ENCODE results near the gene DUOXA2. TPM values are rescaled to one million over a fixed set of nuclear protein-coding genes. Genes with fewer than 3 reads are reported as not detected.
A peak's percentile ranks its signal among the peaks of the same experiment; 100 is the strongest.

DUOXA2 gene
- total RNA-seq, 1 experiment from 2014 or later: not detected

GRCh38 chr15:45117308-45118130 lies 3.4 kb downstream of the DUOXA2 start:
- DNase-seq (ENCODE audit: low spot score): no peak

GRCh38 chr15:45118131-45118588 lies 4.0 kb downstream of the DUOXA2 start:
- peak; percentile 87 for DNase-seq (ENCODE audit: low spot score)

GRCh38 chr15:45118996-45119395 lies 4.9 kb downstream of the DUOXA2 start:
- DNase-seq (ENCODE audit: low spot score): no peak

- DNase-seq (ENCODE audit: low spot score): no peak
Measured at GRCh38 chr15:45120081-45120972, 6.2 kb downstream of the DUOXA2 start.

- DNase-seq (ENCODE audit: low spot score): no peak
Measured at GRCh38 chr15:45121020-45121419, 6.9 kb downstream of the DUOXA2 start.

- peak; percentile 56 for DNase-seq (ENCODE audit: low spot score)
Measured at GRCh38 chr15:45121706-45122417, 7.7 kb downstream of the DUOXA2 start.

GRCh38 chr15:45122719-45123118 lies 8.6 kb downstream of the DUOXA2 start:
- no peak for DNase-seq (ENCODE audit: low spot score)

- no peak for DNase-seq (ENCODE audit: low spot score)
Measured at GRCh38 chr15:45123397-45123796, 9.3 kb downstream of the DUOXA2 start.

GRCh38 chr15:45126535-45127158 lies 12.5 kb downstream of the DUOXA2 start:
- no peak for DNase-seq (ENCODE audit: low spot score)

GRCh38 chr15:45128971-45129639 lies 15.0 kb downstream of the DUOXA2 start:
- no peak for DNase-seq (ENCODE audit: low spot score)

GRCh38 chr15:45129651-45130129 lies 15.6 kb downstream of the DUOXA2 start, which contains the start of the genes DUOX1 and DUOXA1:
Gene DUOX1, plus strand, starts transcription at chr15:45129994. Its CDS starts 1,973 bp downstream, at chr15:45131967.
Gene DUOXA1, minus strand, starts transcription at chr15:45129879. Its CDS starts 6,865 bp downstream, at chr15:45123014.
- no peak for DNase-seq (ENCODE audit: low spot score)

GRCh38 chr15:45130291-45131000 lies 16.3 kb downstream of the DUOXA2 start:
- DNase-seq (ENCODE audit: low spot score): no peak

- DNase-seq (ENCODE audit: low spot score): no peak
Measured at GRCh38 chr15:45131510-45131909, 17.4 kb downstream of the DUOXA2 start.

- DNase-seq (ENCODE audit: low spot score): no peak
Measured at GRCh38 chr15:45132844-45133560, 18.9 kb downstream of the DUOXA2 start.

GRCh38 chr15:45133561-45133920 lies 19.4 kb downstream of the DUOXA2 start:
- no peak for DNase-seq (ENCODE audit: low spot score)

- no peak for DNase-seq (ENCODE audit: low spot score)
Measured at GRCh38 chr15:45134046-45134445, 19.9 kb downstream of the DUOXA2 start.

- no peak for DNase-seq (ENCODE audit: low spot score)
Measured at GRCh38 chr15:45134682-45135604, 20.8 kb downstream of the DUOXA2 start.
